HL-60/S4 treated with retinoic acid at 250 ng/mL for 4 days and 3 days (cell line): ENCODE data around the gene MYCBPAP.

Experiments
- in situ Hi-C: fragments of 300-500 bp; cut with MboI; formaldehyde crosslinking; loops from 2 replicates; pipeline ENCODE4 v1.7.0; 2022; ENCODE audit warnings: low sequenced_read_pairs

MYCBPAP gene

DNA sequence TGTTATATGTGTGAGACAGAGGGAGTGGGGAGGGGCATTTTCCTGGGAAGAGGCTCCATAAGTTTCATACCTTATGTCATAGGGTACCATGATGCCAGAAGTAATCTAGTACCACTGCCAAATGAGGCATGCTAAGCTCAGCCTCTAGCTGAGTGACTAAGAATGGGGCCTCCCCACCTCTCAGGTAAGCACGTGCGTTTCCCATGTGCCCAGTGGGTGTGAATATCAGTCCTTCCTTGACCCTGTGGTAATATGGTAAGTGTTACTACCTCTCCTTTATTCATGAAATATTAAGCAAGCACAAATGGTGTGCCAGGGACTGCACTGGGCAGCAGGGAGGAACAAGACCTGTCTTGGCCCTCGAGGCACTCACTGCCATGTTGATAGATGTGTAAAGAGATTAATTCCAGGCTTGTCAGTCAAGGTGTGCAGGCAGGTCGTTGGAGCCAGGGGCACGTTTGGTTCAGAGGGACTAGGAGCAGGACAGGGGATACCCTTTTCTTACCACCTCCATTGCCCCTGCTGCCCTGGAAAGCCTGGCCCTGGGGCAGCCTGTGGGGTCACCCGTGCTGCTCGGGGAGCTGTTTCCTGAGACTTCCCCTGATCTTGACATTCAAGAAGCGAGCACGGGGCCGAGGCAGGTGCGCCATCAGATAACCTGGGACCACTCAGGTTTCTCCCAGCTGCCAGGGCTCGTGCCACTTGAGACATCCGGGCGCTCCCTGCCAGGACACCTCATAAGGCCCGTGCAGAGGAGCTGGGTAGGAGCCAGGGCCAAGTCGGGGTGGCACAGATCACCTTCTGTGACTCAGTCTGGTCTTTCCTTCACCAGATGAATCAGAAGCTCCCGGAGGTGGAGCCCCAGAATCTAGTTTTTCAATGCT is 20.8 kb upstream of the MYCBPAP start:
- in situ Hi-C loops = no loop called here

DNA sequence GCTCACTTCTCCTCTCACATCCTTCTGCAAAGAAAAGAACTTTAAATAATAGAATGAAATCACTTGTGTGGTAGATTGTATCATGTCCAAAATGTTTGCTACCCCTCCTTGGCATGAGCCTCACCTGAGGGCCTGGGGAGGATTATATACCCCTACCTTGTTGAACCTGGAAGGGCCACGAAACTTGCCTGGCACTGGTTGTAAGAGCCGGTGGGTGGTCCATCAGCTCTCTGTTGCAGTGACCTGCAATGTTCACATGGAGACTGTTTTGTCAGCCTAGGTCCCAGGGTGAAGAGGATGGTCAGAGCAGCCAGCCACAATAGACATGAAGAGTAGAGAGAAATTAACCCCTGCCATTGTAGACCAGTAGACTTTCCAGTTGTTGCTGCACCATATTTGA is 19.4 kb upstream of the MYCBPAP start:
- in situ Hi-C loops = no loop called here

DNA sequence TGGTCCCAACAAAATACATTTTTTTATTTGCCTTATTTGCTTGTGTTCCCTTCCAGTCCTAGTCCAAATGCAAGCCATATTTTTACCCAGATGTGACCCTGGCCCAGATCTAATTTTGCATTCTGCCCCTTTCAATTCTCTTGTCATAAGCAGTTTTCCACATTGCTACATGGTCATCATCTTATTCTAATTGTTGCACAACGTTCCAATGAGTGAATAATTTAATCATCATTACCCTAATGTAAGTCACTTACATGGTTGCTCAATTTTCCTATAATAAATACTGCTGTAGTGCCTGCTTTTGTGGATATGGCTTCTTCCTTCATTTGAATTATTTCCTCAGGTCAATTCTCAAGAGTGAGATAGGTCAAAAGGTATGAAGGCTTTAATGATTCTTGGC is 16.7 kb upstream of the MYCBPAP start:
- in situ Hi-C loops = no loop called here

DNA sequence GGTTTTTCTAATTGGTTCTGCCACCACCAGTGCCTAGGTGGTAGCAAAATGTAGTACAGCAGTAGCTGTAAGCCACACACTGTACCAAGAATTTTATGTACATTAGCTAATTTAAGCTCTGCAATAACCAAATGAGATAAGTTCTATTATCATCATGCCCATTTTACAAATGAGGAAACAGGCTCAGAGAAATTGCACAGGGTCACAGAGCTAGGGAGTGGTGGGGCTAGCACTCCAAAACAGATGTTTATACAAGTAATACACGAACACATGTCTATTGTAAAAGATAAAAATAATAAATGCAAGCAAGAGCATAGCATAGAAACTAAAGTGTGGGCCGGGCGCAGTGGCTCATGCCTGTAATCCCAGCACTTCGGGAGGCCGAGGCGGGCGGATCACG is 16.0 kb upstream of the MYCBPAP start:
- in situ Hi-C loops = no loop called here

DNA sequence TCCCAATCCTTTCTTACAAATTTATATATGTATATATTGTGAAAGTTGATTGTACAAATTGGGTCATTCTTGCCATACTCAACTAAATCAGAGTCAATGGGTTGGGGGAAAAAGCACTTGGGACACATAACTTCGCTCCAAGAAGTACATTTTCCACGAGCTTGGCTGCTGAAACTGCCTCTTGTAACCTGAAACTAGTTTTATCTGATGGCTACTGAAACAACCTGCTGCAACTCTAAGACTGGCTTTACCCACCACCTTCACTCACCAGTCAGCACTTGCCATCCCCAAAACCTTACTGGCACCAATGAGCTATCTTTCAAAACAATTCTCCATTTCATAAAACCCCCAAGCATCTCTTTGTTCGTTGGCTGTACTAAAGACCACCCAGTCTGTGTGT is 14.5 kb upstream of the MYCBPAP start:
- in situ Hi-C loops = no loop called here

DNA sequence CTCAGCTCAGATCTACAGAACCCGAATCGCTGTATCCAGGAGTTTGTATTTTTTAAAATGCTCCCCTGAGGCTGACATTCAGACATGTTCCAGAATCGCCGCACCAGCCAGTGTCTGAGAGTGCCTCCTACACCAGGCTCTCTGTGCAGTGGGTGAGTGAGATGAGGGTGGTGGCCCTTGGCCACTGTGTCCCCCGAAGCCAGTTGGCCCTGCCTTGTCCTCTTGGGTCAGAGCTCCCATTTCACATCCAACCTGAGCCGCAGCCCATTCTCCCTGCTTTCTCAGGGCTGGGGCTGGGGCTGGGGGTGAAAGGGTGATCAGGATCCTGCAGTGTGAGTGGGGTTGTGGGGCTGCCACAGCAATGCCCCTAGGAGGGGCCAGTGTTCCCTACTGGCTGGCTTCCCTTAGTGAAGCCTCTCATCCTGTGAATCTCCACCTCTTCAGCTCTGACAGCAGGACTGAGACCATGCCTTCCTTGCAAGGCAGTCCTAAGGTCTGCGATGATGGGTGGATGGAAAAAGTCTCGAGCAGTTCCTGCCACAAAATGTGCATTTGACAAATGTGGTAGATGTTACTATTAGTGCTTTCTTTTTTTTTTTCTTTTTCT is 12.9 kb upstream of the MYCBPAP start:
- in situ Hi-C loops = no loop called here

DNA sequence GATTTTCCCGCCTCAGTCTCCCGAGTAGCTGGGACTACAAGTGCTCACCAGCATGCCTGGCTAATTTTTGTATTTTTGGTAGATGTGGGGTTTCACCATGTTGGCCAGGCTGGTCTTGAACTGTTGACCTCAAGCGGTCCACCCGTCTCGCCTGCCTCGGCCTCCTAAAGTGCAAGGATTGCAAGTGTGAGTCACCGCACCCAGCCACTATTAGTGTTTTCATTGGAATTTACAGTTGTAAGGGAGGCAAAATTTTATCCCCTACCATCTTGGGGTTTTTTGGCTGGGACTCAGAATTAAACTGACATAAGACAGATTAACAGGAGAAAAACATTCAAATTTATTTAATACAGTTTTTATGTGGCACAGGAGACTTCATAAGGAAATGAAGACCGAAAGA is 12.3 kb upstream of the MYCBPAP start:
- in situ Hi-C loops = no loop called here

DNA sequence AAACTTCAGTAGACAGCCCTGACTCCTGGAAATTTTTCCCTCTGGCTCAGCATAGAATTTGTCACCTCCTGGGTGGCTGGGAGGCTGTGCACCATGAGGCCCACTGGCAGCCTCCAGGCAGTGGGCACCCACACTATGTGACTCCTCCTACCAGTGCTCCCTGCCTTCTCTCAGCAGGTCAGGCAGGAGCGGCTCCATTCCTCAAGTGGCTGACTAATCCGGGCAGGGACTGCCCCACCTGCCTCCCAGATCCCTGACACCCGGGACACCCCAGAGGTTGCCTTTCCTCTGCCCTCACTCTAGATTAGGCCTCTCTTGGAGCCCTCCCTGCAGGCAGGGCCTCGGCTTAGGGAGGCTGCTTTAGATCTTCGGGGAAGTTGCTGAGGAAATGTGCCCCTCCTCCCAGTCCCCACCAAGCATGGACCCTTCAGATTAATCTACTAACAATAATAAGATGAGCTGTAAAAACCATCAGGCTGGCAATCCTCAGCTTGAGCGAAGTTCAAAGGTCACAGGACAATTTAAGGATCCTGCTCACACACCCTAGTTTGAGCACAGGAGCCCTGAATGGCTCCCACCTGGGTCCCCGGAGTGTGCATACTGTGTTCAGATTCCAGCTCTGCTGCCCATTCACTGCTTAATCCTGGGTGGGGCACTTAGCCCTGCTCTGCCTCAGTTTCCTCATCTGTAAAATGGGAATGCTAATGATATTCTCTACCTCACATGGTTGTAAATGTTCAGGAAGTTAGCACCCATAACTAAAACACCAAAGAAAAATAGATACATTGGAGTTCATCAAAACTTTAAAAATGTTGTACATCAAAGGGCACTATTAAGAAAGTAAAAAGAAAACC is 10.0 kb upstream of the MYCBPAP start:
- in situ Hi-C loops = no loop called here

DNA sequence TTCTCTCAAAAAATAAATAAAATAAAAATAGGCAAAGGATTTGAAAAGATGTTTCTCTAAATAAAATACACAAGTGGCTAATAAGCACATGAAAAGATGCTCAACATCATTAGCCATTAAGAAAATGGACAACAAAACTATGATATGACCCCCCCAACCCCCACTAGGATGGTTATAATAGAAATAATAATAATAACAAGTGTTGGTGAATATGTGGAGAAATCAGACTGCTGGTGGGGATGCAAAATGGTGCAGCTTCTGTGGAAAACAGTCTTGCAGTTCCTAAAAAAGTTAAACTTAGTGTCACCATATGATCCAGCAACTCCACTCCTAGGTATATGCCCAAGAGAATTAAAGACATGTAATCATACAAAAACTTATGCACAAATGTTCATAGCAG is 9.0 kb upstream of the MYCBPAP start:
- in situ Hi-C loops = no loop called here

DNA sequence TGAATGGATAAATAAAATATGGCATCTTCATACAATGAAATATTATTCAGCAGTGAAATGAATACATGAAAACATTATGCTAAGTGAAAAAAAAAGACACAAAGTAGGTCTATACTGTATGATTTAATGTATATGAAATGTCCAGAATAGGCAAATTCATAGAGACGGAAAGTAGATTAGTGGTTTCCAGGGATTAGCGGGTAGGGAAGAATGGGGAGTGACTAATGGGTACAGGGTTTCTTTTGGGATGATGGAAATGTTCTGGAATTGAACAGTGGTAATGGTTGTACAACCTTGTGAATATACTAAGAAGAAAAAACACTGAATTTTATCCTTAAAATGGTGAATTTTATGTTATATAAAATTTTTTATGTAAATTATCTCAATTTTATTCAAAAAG is 8.5 kb upstream of the MYCBPAP start:
- in situ Hi-C loops = no loop called here

DNA sequence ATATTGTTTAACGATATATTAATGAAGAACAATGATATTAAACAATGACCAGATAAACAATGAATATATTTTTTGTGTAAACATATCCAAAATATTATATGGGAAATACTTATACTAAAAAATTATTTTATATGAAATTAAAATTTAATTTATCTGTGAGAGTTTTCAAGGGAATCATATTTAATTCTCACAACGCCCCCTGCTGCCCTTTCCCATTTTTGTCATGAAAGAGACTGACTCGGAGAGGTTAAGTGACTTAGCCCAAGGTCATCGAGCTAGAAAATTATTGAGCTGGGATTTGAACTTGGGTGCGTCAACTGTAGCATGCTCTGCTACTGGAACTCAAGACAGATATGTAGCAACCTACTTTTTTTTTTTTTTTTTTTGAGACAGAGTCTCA is 7.2 kb upstream of the MYCBPAP start:
- in situ Hi-C loops = no loop called here

DNA sequence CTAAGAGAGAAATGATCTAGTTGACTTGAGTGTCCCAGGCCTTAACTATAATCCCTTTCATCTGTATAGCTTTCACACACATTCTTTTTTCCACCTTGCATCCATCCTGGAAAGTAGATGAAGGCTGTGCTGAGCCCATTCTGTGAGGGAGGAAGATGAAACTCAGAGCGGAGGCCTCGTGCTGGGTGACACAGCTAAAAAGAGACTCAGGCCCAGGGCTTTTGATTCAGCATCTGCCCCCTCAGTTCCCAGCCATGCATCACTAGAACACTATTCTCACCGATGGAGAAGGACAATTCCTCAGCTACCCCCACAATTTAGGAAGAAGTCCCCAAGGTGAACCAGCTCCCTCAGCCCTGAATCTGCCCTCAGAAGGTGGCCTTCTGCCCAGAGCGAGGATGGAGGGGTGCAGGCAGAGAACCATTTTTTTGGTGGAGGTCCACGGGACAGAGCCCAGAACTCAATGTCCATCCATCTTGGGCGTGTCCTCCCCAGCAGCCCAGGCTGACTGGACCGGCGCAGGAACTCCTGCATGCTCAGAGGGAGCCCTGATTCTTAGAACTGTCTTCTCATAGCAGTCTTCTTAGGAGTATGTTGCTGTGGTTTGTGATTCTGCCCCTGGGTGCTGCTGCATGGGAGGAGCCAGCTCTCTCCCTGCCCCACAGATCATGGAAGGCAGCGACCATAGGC is 5.8 kb upstream of the MYCBPAP start:
- in situ Hi-C loops = no loop called here

DNA sequence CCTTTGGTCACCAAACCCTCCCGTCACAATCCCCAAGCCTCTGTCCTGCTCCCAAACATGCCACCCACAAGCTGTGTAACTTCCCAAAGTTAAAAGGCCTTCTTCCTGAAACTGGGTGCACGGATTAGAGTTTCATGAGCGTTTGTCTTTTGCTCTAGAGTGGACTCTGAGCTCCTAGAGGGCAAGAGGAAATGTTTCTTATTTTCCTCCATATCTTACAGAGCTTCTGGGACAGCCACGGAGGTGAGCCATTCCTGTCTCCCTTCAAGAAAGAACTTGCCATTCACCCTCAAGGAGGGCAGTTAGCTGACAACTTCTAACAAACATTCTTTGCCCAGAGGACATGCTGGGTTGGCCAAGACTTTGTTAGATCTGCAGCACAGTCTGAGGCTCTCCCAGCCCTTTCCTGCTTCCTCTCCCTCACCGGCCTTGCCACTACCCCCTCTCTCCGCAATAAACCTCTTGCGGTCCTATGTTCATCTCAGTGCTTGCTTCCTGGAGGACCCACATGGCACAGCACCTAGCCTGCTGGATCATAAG is 2.6 kb upstream of the MYCBPAP start:
- in situ Hi-C loops = no loop called here

DNA sequence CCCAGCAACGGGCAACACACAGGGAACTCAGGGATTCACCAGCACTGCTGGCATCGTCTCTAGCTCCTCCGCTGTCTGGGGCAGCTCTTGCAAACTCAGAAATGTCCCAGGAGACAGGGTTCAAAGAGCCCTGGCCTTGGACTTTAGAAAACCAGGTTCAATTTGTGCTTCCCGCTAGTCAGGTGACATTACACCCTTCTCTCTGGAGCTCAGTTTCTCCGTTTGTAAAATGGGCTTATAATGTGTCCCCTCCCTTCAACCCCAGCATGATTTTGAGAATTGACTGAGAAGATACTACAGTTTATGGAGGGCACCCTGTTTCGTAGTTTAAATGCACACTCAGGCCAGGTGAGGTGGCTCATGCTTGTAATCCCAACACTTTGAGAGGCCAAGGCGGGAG is 1.9 kb upstream of the MYCBPAP start:
- in situ Hi-C loops = no loop called here

DNA sequence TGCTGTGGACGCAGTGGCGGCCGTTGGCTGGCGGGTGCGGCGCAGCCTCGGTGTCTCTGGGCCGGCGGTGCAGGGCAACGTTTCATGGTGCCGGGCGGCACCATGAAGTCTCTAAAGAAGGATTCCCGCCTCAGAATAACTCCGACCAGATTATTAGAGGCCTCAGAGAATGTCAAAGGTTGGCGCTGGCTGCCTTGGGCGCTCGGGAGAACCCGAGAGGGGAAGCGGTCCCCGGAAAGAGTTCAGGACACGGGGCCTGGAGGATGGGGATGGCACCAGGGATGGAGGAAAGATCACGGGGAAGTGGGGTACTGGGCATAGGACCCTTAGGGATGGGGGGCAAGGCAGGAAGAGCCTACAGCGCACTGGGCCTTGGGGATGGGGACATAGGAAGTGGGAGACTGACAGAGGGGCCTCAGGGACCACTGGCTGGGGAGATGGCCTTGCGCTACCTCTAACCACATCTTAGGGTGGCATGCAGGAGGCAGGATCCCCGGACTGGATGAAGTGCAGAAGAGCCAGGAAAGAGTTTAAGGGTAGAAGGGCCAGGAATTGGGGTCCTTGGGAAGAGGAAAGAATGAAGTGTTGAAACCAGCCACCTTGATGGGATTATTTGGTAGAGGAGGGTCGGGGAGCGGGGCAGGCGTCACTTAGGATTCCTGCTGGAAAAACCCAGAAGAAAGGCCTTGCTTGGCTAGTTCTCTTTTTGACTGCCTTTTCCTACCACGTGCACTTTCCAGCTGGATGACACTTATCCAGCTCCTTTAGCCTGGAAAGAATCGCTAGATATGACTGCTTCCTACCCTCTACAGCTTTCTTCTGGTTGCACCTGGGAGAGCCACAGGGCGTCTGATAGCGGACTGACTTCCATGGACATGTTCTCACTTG is 578 bp downstream of the MYCBPAP start:
- in situ Hi-C loops = no loop called here

DNA sequence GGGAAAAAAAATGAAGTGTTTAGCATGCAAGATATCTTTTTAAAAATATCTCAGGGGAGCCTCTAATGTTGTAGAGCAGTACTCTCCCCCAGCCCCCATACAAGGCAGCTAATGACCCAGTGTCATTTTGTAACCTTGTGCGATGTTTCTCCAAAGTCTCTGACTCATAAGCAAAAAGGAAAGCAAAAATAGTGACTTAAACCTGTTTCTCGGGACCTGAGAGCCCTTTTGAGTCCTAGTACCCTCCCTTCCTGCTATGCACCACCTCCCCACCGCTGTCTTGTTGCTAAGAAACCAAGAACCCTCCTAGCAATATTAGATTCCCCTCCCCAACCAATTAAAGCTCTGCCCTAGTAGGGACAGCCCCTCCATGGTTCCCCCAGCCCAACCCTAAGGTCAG is 2.8 kb downstream of the MYCBPAP start:
- in situ Hi-C loops = no loop called here

DNA sequence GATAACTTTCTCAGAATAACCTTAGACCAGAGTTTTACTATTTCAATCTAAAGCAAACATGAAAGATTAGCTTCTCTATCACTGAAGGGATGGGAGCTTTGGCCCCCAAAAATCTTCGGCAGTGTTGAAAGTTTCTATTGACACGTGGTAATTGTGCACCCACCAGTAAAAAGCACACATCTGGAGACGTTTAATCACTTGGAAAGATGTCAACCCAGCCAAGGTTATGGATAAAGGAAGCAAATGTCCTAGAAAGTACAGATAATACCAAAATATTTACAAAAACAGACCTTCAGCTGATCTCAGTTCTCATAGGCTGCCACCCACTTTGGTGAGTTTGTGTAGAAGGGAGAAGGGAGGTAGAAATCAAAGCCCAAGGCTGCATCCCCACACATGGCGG is 5.3 kb downstream of the MYCBPAP start:
- in situ Hi-C loops = no loop called here

DNA sequence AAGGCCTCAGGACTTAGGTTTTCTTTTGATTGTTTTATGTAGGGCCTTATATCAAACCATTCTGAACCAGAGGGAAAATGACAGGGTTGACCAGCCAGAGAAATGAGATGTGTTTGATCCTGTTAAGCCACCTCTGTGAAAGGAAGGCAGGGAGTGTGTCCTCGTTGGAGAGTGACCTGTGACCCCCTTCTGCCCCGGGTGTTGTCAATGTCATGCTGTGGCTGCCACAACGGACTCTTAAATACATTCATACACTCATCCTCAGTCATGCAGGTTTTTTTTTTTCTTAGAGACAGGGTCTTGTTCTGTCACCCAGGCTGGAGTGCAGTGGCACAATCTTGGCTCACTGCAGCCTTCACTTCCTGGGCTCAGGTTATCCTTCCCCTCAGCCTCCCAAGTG is 6.1 kb downstream of the MYCBPAP start:
- in situ Hi-C loops = no loop called here

DNA sequence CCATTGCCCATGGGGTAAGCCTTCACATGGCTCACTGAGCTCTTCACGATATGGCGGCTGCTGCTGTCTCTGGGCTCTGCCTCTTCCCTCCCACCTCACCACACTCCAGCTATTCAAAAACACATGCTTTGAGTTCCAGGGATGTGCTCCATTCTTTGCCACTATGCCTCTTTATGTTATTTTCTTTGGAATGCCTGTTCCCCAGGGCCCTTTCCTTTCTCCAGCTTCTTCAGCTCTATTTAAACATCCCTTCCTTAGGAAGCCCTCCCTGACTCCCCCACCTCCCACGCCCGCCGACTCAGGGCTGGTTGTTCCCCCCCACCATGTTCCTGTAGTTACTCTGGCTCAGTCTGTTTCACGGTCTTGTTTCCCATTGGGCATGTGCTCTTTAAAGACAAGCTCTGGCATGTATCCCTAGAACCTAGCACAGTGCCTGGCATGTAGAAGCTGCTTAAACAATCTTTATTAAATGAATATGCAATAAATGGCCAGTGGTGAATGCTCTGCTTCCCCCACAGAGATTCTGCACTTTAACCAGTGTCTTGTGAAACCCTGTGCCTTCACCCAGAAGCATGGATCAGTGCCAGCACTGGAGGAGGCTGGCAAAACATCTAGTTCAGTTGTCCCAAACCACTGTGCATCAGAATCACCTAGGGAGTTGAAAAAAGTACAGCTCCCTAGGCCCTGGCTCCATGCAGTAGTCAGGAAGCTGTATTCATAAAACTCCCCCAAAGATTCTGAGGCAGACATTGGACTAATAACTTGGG is 6.9 kb downstream of the MYCBPAP start:
- in situ Hi-C loops = no loop called here
